GM21447 (cell line): ENCODE measurements around the gene PGRMC2.

ENCODE experiments used
- ATAC-seq: cut with Tn5 transposase; IDR thresholded peaks from one replicate; pipeline ENCODE4 v1.9.1; 2021; ENCODE audit not compliant: unreplicated experiment

Gene PGRMC2

GRCh38 chr4:128299848-128300247 lies 12.2 kb upstream of the PGRMC2 start:
- no peak for ATAC-seq

- ATAC-seq, result no peak
These were observed 11.2 kb upstream of the PGRMC2 start for GRCh38 chr4:128298852-128299251.

GRCh38 chr4:128298146-128298758 lies 10.6 kb upstream of the PGRMC2 start:
- no peak for ATAC-seq

GRCh38 chr4:128295255-128295654 lies 7.6 kb upstream of the PGRMC2 start:
- ATAC-seq, result no peak

- ATAC-seq, result no peak
These were observed 6.9 kb upstream of the PGRMC2 start for GRCh38 chr4:128294464-128294863.

GRCh38 chr4:128292349-128292748 lies 4.7 kb upstream of the PGRMC2 start:
- ATAC-seq, result no peak

- no peak for ATAC-seq
These were observed 3.5 kb upstream of the PGRMC2 start for GRCh38 chr4:128291096-128291495.

- ATAC-seq, result no peak
These were observed 2.9 kb upstream of the PGRMC2 start for GRCh38 chr4:128290526-128290925.

- no peak for ATAC-seq
These were observed 2.0 kb upstream of the PGRMC2 start for GRCh38 chr4:128289523-128290158.

GRCh38 chr4:128288689-128289106 lies 1.1 kb upstream of the PGRMC2 start:
- no peak for ATAC-seq

- peak; percentile 76 for ATAC-seq
These were observed 467 bp upstream of the PGRMC2 start for GRCh38 chr4:128287871-128288688.

- ATAC-seq, result peak; percentile 12
These were observed 1.0 kb downstream of the PGRMC2 start for GRCh38 chr4:128286474-128287058.

GRCh38 chr4:128285085-128285997 lies 2.3 kb downstream of the PGRMC2 start:
- no peak for ATAC-seq

- no peak for ATAC-seq
These were observed 3.3 kb downstream of the PGRMC2 start for GRCh38 chr4:128284317-128284716.

GRCh38 chr4:128283071-128283470 lies 4.5 kb downstream of the PGRMC2 start:
- no peak for ATAC-seq

GRCh38 chr4:128282516-128282915 lies 5.1 kb downstream of the PGRMC2 start:
- ATAC-seq, result no peak

- no peak for ATAC-seq
These were observed 6.3 kb downstream of the PGRMC2 start for GRCh38 chr4:128281354-128281753.

- ATAC-seq, result no peak
These were observed 7.9 kb downstream of the PGRMC2 start for GRCh38 chr4:128279624-128280225.

- no peak for ATAC-seq
These were observed 9.8 kb downstream of the PGRMC2 start for GRCh38 chr4:128277856-128278255.

GRCh38 chr4:128275346-128275745 lies 12.3 kb downstream of the PGRMC2 start:
- ATAC-seq, result no peak
